Mesendoderm (in vitro differentiated cells): Measurements from ENCODE around the gene TTLL10. TPM values are rescaled to one million over a fixed set of nuclear protein-coding genes. Genes with fewer than 3 reads are reported as not detected.

Experiments used
- DNase-seq: peaks from one replicate; pipeline ENCODE4 v3.0.0; 2013
- H2AK5ac ChIP-seq: 2 replicates; pipeline ENCODE4 v1.6.1; 2013; ENCODE audit warnings: low read length, inconsistent platforms
- H2BK120ac ChIP-seq: 2 replicates; pipeline ENCODE4 v1.6.1; 2013; ENCODE audit warnings: low read depth, mild to moderate bottlenecking, low read length, moderate library complexity, mixed read lengths
- H2BK15ac ChIP-seq: replicated peaks from 2 replicates; pipeline ENCODE4 v1.6.1; 2013; ENCODE audit warnings: low read depth, mild to moderate bottlenecking, moderate library complexity
- H2BK5ac ChIP-seq: 2 replicates; pipeline ENCODE4 v1.6.1; 2013; ENCODE audit warnings: low read length, inconsistent platforms
- H3K18ac ChIP-seq: 2 replicates; pipeline ENCODE4 v1.6.1; 2013; ENCODE audit warnings: mild to moderate bottlenecking, low read length, mixed read lengths
- H3K23ac ChIP-seq: one replicate; pipeline ENCODE4 v1.6.1; 2013; ENCODE audit warnings: low read length
- H3K27ac ChIP-seq: 2 replicates; pipeline ENCODE4 v1.5.1; 2013; ENCODE audit warnings: low read depth, mild to moderate bottlenecking, inconsistent platforms, low read length, moderate library complexity
- H3K27me3 ChIP-seq: 2 replicates; pipeline ENCODE4 v1.6.1; 2013; ENCODE audit warnings: low read length, control low read depth, mild to moderate bottlenecking, inconsistent platforms; ENCODE audit not compliant: insufficient read depth, poor library complexity
- H3K36me3 ChIP-seq: 2 replicates; pipeline ENCODE4 v1.6.1; 2013; ENCODE audit warnings: low read length, inconsistent platforms; ENCODE audit not compliant: control insufficient read depth, insufficient read depth
- H3K4ac ChIP-seq: one replicate; pipeline ENCODE4 v1.6.1; 2013; ENCODE audit warnings: low read depth, mild to moderate bottlenecking, low read length, moderate library complexity
- H3K4me1 ChIP-seq: 2 replicates; pipeline ENCODE4 v1.6.1; 2013; ENCODE audit warnings: low read depth, low read length, inconsistent platforms; ENCODE audit not compliant: control insufficient read depth
- H3K4me2 ChIP-seq: 2 replicates; pipeline ENCODE4 v1.6.1; 2013; ENCODE audit warnings: low read length
- H3K4me3 ChIP-seq: 2 replicates; pipeline ENCODE4 v1.5.1; 2013; ENCODE audit warnings: mild to moderate bottlenecking, low read length
- H3K56ac ChIP-seq: one replicate; pipeline ENCODE4 v1.6.1; 2013; ENCODE audit warnings: low read length
- H3K79me1 ChIP-seq: 2 replicates; pipeline ENCODE4 v1.6.1; 2013; ENCODE audit warnings: low read length, inconsistent platforms
- H3K79me2 ChIP-seq: 2 replicates; pipeline ENCODE4 v1.6.1; 2013; ENCODE audit warnings: mild to moderate bottlenecking, low read length; ENCODE audit not compliant: control insufficient read depth, insufficient read depth
- H3K9ac ChIP-seq: 2 replicates; pipeline ENCODE4 v1.6.1; 2013; ENCODE audit warnings: low read length, inconsistent platforms
- H4K5ac ChIP-seq: one replicate; pipeline ENCODE4 v1.6.1; 2013; ENCODE audit warnings: low read length
- H4K8ac ChIP-seq: one replicate; pipeline ENCODE4 v1.6.1; 2013; ENCODE audit warnings: low read depth, mild to moderate bottlenecking, control low read depth, low read length, moderate library complexity
- WGBS: extraction: QIAGEN DNeasy Blood & Tissue Kit; methylation state at CpG from one replicate; pipeline ENCODE4 v1.1.7; 2013; ENCODE audit warnings: low lambda C conversion rate, missing lambda C conversion rate; ENCODE audit not compliant: insufficient coverage; ENCODE audit errors: extremely low coverage; 5-methylcytosine and 5-hydroxymethylcytosine counted together
- polyA plus RNA-seq, 2 experiments: library from polyadenylated mRNA; stranded (reverse); fragments of 200-250 nt; gene quantifications; one replicate each; pipeline ENCODE4 v1.2.3, GENCODE V29; 2013

The TTLL10 gene, protein sequence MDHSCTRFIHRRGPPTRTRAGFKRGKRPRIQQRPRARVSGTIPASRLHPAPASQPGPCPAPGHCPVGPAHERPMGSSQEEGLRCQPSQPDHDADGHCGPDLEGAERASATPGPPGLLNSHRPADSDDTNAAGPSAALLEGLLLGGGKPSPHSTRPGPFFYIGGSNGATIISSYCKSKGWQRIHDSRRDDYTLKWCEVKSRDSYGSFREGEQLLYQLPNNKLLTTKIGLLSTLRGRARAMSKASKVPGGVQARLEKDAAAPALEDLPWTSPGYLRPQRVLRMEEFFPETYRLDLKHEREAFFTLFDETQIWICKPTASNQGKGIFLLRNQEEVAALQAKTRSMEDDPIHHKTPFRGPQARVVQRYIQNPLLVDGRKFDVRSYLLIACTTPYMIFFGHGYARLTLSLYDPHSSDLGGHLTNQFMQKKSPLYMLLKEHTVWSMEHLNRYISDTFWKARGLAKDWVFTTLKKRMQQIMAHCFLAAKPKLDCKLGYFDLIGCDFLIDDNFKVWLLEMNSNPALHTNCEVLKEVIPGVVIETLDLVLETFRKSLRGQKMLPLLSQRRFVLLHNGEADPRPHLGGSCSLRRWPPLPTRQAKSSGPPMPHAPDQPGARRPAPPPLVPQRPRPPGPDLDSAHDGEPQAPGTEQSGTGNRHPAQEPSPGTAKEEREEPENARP
- 0.27 TPM for polyA plus RNA-seq (2013, experiment 1 of 2)
- polyA plus RNA-seq (2013, experiment 2 of 2): 0.20 TPM

- no peak within 1 kb of the TSS for H2BK5ac ChIP-seq
- no peak within 1 kb of the TSS for H3K27ac ChIP-seq
- H2AK5ac ChIP-seq: no peak within 1 kb of the TSS
- no peak within 1 kb of the TSS for H2BK120ac ChIP-seq
- peak within 1 kb of the TSS; percentile 70 for H3K56ac ChIP-seq
- H3K18ac ChIP-seq: no peak within 1 kb of the TSS
- no peak within 1 kb of the TSS for H2BK15ac ChIP-seq
- H3K27me3 ChIP-seq: no peaks in the 10 kb centered on the region
- no peak within 1 kb of the TSS for H4K5ac ChIP-seq
- no peaks in the 10 kb centered on the region for H3K79me2 ChIP-seq
- H3K4ac ChIP-seq: no peak within 1 kb of the TSS
- H4K8ac ChIP-seq: no peak within 1 kb of the TSS
- no peaks in the 10 kb centered on the region for H3K4me1 ChIP-seq
- H3K23ac ChIP-seq: no peak within 1 kb of the TSS
- H3K79me1 ChIP-seq: no peaks in the 10 kb centered on the region
- no CpG with 5 or more reads among the region's 35 CpGs for WGBS
- DNase-seq: peak; percentile 89
- no peak within 1 kb of the TSS for H3K4me3 ChIP-seq
- no peak within 1 kb of the TSS for H3K9ac ChIP-seq
- no peaks in the 10 kb centered on the region for H3K36me3 ChIP-seq
- H3K4me2 ChIP-seq: peak within 1 kb of the TSS; percentile 38
These were observed at the start of gene TTLL10 for GRCh38 chr1:1173793-1174415. Gene TTLL10 (plus strand): TSS chr1:1173880. CDS start chr1:1179216, 5,336 bp downstream.

GRCh38 chr1:1124508-1124785 lies 49.2 kb upstream of the TTLL10 start:
- Histone ChIP-seq H2BK120ac (no peak overlapping the region), H2BK5ac (no peak overlapping the region), H3K4me1 (no peaks in the 10 kb centered on the region), H3K23ac (no peak overlapping the region), H3K9ac (no peak overlapping the region), H3K36me3 (no peaks in the 10 kb centered on the region), H3K18ac (no peak overlapping the region), H3K27me3 (no peaks in the 10 kb centered on the region), H3K79me2 (no peaks in the 10 kb centered on the region), H2AK5ac (no peak overlapping the region), H3K56ac (no peak overlapping the region), H3K4me3 (no peak overlapping the region), H3K27ac (no peak overlapping the region), H3K4me2 (no peak overlapping the region), H4K8ac (no peak overlapping the region), H3K79me1 (no peaks in the 10 kb centered on the region), H4K5ac (no peak overlapping the region), H2BK15ac (no peak overlapping the region), H3K4ac (no peak overlapping the region)
- no peak for DNase-seq
- WGBS: no CpG with 5 or more reads among the region's 7 CpGs

- no peak overlapping the region for H3K18ac ChIP-seq
- no peaks in the 10 kb centered on the region for H3K4me1 ChIP-seq
- no peak overlapping the region for H2BK15ac ChIP-seq
- no peaks in the 10 kb centered on the region for H3K79me2 ChIP-seq
- H3K27me3 ChIP-seq: no peaks in the 10 kb centered on the region
- H3K4me3 ChIP-seq: no peak overlapping the region
- no CpG with 5 or more reads among the region's 29 CpGs for WGBS
- H3K9ac ChIP-seq: no peak overlapping the region
- no peak overlapping the region for H4K5ac ChIP-seq
- H3K36me3 ChIP-seq: no peaks in the 10 kb centered on the region
- H3K4ac ChIP-seq: no peak overlapping the region
- H3K27ac ChIP-seq: no peak overlapping the region
- no peak overlapping the region for H3K56ac ChIP-seq
- no peak overlapping the region for H3K23ac ChIP-seq
- no peak overlapping the region for H2AK5ac ChIP-seq
- no peak overlapping the region for H4K8ac ChIP-seq
- no peak overlapping the region for H2BK120ac ChIP-seq
- no peak overlapping the region for H3K4me2 ChIP-seq
- no peak overlapping the region for H2BK5ac ChIP-seq
- no peaks in the 10 kb centered on the region for H3K79me1 ChIP-seq
- no peak for DNase-seq
These were observed 48.7 kb upstream of the TTLL10 start for GRCh38 chr1:1124786-1125642.

DNA sequence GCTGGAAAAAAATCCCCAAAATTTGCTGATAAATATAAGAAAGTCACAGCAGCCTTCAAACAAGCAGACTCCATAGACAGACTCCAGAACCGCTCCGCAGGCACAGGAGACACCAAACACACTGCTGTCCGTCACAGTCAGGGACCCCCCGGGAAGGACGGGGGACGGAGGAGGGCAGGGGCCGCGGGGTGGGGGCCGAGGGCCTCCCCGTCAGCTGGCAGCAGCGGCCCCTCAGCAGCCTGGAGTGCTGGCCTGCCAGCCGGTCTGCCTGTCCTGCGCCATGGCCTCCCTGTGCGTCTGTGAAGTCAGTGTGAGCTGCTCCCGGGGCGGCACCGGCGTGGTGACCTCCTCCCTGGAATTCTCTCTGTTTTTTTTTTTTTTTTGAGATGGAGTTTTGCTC lies 47.7 kb upstream of the TTLL10 start:
- no peak for DNase-seq
- H4K5ac ChIP-seq: no peak overlapping the region
- H3K9ac ChIP-seq: no peak overlapping the region
- no peak overlapping the region for H2BK5ac ChIP-seq
- no CpG with 5 or more reads among the region's 18 CpGs for WGBS
- no peaks in the 10 kb centered on the region for H3K79me1 ChIP-seq
- no peak overlapping the region for H4K8ac ChIP-seq
- H3K4me2 ChIP-seq: no peak overlapping the region
- no peak overlapping the region for H3K18ac ChIP-seq
- H3K56ac ChIP-seq: no peak overlapping the region
- H3K4me3 ChIP-seq: no peak overlapping the region
- no peak overlapping the region for H3K23ac ChIP-seq
- no peak overlapping the region for H3K27ac ChIP-seq
- H3K4ac ChIP-seq: no peak overlapping the region
- H2BK15ac ChIP-seq: no peak overlapping the region
- no peaks in the 10 kb centered on the region for H3K79me2 ChIP-seq
- no peak overlapping the region for H2BK120ac ChIP-seq
- no peaks in the 10 kb centered on the region for H3K36me3 ChIP-seq
- H3K4me1 ChIP-seq: no peaks in the 10 kb centered on the region
- H2AK5ac ChIP-seq: no peak overlapping the region
- H3K27me3 ChIP-seq: no peaks in the 10 kb centered on the region

- Histone ChIP-seq H3K23ac (no peak overlapping the region), H3K9ac (no peak overlapping the region), H4K8ac (no peak overlapping the region), H3K4me3 (no peak overlapping the region), H2BK5ac (no peak overlapping the region), H3K79me1 (no peaks in the 10 kb centered on the region), H3K56ac (no peak overlapping the region), H4K5ac (no peak overlapping the region), H3K36me3 (no peaks in the 10 kb centered on the region), H3K27me3 (no peaks in the 10 kb centered on the region), H2BK15ac (no peak overlapping the region), H3K79me2 (no peaks in the 10 kb centered on the region), H2AK5ac (no peak overlapping the region), H2BK120ac (no peak overlapping the region), H3K4me2 (no peak overlapping the region), H3K4me1 (no peaks in the 10 kb centered on the region), H3K27ac (no peak overlapping the region), H3K4ac (no peak overlapping the region), H3K18ac (no peak overlapping the region)
- WGBS: no CpG with 5 or more reads among the region's 45 CpGs
- DNase-seq: no peak
These were observed 45.9 kb upstream of the TTLL10 start for GRCh38 chr1:1127551-1128451.
